GM18858 (cell line): ENCODE measurements around the gene UGT1A10.

Experiments used
- ATAC-seq: cut with Tn5 transposase; IDR thresholded peaks from one replicate; pipeline ENCODE4 v1.9.1; 2021; ENCODE audit not compliant: unreplicated experiment

UGT1A10 gene

DNA sequence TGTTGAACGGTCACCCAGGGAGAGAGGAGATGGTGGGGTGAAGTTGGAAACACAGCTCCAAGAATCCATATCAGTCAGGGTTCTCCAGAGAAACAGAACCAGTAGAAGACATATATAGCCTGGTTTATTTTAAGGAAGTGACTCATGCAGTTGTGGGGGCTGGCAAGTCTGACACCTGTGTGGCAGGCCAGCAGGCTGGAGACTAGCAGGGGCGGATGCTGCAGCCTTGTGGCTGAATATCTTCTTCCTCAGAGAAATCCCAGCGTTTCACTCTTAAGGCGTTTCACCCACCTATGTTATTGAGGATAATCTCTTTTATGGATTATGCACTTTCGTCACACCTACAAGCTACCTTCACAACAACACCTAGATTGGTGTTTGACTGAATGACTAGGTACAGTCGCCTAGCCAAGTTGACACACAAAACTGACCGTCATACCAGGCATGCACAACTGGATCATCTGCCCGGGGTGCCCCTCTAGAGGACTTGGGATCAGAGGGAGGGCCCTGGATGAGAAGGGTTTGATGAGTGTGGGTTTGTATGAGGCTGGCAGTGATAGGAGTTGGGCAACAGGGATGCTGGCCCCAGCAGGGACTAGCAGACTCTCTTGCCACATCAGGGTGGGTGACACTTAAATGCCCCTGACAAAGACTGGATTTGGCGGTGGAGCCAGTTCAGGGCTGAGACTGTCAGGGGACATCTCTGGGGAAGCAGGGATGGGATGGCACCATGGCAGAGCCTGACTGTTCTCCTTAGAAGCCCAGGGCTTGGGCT is 165.3 kb downstream of the UGT1A10 start:
- no peak for ATAC-seq

DNA sequence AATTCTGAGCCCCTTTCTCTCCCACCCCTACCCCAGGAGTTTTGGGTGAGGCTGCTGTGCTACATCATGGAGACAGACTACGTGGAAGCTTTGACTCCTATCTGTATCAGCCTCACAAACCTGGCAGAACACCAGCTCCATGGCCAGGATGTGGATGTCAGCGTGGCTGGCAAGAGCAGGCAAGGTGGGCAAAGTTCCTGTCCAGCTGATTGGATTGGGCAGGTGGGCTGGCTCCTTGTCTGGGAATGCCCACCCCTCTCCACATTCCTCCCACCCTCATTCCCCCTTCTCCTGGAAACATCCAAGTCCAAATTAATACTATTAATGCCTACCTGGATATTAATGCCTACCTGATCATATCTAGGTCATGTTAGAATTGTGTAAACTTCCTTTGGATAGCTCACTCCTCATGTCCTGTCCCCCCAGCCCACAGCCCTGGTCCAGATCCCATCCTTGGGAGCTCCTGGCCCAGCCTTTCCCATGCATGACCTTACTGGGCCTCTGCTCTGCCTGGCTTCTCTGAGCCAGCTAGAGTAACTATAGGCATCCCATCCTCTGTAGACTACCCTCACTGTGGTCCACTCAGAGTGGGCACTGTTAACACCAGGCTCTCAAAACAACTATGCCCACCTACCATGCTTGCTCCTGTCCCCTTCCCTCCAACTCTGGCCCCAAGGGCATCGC is 166.0 kb downstream of the UGT1A10 start:
- ATAC-seq = no peak

DNA sequence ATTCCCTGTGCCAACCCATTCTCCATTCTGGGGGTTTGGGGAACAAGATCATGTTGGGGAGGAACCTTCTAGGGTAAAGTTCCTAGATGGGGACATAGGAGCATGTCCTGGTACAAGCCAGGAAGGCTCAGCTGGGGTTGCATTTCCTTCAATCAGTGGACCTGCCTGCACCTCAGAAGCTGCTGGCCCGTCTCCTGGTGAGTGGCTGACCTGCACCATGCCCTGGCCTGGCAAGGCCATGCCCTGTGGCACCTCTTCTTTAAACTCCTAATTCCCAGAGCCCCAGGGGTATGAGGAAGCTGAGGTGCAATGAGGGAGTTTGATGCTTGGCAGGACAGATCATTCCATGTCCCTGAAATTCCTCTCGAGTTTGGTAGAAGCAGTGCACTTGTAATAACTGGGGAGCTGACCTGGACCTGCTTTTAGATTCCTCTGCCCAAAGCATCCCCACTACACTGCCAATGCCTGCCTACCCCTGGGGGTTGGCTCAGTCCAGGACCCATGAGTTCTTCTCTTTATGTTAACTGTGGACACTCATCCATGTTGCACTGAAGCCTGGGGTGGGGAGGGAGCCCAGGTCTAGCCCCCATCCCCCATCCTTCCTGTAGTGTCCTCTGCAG is 167.2 kb downstream of the UGT1A10 start:
- no peak for ATAC-seq

DNA sequence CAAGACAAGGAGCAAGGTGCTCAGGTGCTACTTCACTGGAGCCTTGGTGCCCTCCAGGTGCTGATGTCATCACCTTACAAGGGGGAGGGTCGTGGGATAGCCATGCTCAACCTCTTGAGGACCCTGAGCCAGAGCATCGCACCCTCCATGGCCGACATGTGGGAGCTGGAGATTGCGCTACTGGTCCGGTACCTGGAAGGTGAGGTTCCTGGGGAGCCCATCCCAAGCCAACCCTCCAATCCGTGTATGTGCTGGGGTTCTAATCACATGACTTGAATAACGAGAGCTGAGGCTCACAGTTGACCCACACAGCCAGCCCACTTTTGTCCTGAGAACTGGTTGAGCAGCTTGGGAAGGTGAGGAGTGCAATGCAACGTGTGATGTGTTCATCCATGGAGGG is 167.7 kb downstream of the UGT1A10 start:
- no peak for ATAC-seq

DNA sequence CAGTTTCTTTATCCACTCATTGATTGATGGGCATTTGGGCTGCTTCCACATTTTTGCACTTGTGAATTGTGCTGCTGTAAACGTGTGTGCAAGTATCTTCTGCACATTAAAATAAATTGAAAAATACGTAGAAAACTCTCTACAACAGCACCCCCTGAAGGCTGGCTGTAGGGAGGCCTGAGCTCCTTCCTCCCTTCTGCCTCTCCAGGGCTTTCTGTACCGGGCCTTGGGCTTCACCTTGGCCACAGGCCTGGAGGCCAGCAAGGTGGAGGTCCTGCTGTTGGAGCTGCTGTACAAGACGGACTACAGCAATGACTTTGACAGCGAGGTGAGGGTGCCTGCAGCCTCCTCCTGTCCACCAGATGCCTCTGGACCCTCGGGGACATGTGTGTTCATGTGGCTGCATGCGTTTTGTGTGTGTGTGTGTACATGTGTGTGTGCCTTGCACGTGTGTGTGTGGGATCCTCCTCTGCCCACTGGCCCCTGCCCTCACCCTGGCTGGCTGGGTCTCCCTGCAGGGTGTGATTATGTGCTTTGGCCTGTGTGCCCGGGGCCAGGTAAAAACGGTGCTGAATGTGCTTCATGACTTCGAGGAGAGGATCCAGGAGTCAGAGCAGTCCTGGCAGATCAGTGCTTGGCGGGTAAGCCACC is 171.1 kb downstream of the UGT1A10 start:
- no peak for ATAC-seq

DNA sequence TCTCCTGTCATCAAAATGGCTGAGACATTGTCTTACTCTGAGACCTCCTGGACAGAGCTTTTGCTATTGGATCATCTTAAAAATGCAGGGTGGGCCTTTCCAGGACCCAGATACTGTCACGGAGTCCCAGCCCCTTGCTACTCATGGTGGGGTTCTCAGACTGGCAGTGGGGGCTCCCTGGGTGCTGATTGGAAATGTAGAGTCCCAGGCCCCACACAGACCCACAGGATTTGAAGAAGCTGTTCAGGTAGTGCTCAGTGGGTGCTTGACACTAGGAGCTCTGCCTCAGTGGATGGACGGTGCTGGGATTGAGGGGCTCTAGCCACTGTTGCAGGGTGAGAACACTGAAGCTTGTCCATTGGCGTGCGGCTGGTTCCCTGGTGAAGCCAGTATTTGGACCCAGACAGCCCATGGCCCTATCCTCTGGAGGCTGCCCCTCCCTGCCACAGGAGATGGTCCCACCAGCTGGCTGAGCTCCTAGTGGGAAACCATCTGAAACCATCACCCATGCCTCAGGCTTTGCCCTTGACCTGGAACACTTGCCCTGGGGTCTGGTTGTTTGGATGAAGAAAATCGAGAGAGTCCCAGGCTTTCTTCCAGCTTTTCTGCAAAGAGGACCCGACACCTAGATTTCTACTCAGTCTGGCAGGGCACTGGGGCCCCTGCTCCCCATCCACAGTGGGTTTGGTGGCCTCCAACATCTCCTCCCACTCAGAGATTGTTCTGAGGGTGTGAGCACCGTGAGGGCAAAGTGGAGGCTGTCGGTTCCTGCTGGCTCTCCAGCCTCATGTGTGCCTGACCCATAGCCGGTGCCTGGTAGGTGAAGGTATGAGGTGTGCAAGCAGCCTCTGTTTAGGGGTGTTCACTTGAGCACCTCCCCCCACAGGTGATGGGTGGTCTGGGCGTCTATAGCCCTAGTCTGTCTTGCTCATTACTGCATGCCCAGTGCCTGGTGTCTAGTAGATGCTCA is 172.0 kb downstream of the UGT1A10 start:
- ATAC-seq = no peak

DNA sequence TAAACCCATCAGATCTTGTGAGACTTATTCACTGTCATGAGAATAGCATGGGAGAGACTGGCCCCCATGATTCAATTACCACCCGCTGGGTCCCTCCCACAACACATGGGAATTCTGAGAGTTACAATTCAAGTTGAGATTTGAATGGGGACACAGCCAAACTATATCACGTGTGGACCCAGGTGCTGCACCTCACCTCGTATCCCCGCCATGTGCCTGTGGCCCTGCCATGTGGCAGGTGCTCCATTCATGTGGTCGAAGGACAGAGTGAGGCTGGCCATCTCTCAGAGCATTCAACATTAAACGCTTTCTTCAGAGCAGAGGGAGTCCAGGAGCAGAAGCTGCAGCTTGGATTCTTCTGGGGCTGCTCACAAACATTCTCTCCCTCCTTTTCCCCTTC is 174.1 kb downstream of the UGT1A10 start:
- no peak for ATAC-seq

DNA sequence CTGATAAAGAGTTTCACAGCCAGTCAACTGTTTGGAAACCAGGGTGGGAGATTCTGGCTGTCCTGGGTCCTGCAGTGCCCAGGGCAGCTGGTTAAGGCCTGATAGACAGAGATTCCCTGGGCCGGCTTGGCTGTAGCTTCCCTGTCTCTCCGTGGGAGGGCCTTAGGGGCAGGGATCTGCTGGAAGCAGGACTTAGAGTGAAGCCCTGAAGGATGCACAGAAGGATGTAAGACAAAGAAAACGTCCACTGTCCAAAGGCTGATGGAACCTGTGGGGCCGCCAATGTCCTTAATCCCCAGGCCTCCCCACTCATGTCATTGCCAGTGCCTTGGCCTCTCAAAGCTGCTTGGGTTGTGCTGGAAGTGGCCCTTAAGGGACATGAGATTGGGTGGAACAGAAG is 174.8 kb downstream of the UGT1A10 start:
- ATAC-seq = no peak

DNA sequence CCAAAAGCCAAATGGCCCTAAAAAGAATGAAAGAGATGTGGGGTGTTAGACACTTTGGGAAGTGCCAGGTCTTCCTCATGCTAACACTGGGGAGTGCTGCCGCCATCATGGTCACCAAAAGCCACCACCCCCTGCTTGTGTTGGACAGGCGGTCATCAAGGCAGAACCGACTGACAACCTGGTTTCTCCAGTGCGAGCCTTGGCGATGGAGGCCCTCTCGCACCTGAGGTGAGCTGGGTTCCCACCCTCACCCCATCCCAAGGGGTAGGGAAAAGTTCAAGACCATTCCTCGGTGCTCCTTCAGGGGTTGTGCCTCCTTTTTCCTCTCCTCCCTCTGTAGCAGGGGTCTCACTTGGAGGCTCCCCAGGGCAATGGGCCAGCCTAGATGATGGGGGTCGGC is 175.5 kb downstream of the UGT1A10 start:
- no peak for ATAC-seq

DNA sequence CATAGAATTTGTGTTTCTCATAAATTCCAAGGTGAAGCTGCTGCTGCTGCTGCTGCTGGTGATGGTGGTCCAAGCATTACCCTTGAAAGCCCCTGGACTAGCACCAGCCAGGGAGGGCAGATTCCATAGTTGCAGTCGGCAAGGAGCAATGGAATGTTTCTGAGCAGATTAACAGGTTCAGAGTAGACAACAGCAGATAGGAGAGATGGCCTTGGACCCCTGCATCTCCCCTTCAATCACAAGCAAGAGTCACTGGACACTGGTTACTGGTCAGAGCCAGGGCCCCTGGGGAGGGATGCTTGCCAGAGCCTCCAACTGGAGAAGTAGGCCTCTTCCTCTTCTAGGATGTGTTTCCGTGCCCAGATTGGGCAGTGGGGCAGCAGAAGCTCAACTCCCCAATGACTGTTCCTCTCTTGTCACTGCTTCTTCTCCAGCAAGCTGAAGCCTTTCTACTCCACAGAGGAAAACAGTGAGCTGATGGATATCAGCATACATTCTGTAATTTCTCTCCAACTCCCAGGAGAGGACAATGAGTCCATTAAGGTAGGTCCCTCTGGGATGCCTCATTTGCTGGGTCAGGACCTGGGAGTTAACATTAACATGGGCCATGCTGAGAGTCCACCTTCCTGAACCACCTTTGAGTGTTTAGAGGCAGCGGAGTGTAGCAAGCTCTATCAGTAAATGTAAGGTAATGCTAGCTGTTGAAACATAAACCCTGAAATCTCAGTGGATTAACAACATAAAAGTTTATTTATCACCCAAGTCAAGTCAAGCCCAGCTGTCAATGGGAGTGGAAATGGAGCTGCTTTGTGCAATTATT is 177.2 kb downstream of the UGT1A10 start:
- no peak for ATAC-seq

DNA sequence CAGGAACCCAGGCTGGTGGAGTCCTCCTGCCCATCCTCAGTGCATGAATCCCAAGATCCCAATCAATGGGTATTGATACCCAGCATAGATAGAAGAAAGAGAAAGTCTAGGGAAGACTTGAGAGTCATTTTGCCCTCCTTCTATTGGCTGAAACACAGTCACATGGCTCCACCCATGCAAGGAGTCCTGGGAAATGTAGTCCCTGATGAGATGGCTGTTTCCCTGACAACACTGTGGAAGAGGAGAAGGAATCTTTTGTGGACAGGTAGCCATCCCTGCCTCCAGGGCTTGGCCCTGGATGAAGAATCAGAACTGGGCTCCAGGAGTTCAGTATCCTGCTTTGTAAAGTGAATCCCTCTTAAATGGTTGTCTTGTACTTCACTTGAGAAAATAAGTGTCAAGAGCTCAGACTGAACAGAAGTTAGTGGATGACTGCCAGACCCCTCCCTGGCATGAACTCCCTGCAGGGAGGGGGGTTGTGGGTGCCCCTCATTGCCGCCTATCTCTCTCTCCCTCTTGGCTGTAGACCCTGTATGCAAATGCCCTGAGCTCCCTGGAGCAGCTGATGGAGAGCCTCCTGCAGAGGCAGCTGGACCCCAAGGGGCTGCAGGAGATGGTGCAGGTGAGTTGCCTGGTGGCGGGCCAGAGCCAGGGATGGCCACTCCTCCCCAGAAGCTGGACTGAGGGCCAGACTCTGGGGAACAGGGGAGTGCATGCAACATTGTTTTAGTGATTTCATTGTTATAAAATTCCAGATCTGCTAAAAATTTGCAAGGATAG is 178.0 kb downstream of the UGT1A10 start:
- ATAC-seq = no peak

DNA sequence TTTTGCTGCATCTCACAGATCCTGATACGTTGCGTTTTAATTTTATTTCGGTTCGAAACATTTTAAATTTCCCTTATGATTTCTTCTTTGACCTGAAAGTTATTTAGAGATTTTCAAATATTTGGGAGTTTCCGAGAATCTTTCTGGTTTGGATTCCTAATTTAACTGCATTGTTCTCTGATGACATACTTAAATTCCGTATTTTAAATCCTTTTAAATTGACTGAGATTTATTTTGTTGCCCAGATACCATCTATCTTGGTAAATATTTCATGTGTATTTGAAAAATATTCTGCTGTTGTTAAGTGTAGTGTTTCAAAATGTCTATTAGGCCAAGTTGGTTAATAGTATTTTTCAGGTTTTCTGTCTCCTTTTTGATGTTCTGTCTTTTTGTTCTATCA is 179.6 kb downstream of the UGT1A10 start:
- no peak for ATAC-seq

DNA sequence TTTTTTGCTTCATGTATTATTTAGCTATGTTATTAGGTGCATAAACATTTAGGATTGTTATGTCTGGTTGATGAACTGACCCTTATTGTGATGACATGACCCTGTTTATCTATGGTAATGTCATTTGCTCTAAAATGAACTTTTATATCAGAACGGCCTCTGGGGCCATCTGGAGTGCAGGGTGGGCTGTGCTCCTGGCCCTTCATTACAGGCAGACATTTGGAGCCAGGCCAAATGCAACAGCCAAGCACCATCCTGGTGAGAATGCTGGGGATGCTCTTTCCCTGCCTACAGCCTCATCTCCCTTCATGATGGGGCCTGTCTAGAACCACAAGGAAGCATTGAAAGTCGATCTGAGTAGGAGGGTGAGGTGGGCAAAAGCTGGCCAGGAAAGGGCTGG is 180.1 kb downstream of the UGT1A10 start:
- no peak for ATAC-seq

DNA sequence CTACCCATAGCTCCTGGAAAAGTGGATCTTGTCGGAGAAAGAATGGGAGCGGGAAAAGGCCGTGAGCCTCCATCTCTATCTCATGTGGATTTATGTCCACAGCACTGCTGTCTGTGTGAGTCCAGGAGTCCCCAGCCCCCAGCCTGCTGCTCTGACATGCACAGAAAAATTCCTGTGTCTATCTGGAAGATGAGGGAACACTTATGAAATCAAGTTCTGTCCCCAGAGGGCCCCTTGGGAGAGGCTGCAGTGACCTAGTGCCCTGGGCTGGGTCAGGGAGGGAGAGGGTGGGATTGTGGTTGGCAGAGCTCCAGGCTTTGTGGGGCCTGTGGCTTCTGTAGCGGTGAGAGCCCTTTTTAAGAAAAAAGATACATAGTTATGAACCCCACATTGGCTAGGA is 180.5 kb downstream of the UGT1A10 start:
- ATAC-seq = no peak

DNA sequence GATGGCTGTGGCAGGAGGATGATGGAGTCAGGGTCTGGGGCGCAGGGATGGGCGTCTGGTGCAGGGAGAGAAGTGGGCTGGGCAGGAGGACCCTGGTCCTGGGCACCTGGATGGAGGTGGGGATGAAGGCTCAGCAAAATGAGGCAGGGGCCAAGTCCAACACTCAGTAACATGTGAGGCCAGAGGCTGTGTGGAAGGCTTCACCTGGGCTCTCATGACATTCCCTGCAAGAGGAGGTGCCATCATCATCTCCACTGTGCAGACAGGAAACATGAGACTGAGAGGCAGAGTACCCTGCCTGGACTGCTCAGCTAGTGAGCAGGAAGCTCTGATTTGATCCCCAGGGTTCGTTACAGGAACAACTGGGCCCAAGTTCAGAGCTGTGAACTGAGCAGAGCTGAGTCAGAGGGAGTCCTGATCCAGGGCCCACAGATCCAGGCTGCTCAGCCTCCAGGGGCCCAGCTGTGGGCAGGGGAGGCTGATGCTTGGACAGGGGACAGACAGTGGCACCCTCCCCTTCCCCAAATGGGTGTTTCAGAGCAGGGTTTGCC is 181.2 kb downstream of the UGT1A10 start:
- ATAC-seq = no peak

DNA sequence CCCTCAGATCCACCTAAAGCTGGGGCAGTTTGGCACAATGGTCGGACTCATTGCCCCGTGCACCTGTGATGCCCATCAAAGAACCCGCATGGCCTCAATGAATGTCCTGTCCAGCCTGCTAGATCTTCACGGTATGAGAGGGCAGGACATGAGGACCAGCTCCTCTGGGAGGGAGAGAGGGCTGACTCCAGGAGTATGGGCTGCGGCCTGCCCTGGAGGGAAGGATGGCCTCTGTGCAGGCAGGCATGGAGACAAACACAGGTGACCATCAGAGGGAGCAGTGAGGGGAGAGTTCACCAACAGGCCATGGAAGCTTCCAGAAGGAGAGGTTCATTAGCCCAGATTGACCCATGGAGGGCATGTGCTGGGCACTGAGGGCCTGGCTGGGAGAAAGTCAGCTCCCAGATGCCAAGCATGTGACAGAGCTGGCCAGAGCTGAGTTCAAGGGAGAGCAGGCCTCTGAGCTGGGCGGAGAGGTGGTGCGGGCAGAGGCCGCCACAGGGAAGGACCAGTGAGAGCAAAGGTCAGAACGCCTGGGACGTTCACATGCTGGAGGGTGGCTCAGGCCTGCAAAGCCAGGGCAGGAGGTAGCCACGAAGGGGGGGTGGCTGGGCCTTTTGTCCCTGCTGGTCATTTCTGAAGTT is 181.9 kb downstream of the UGT1A10 start:
- no peak for ATAC-seq

DNA sequence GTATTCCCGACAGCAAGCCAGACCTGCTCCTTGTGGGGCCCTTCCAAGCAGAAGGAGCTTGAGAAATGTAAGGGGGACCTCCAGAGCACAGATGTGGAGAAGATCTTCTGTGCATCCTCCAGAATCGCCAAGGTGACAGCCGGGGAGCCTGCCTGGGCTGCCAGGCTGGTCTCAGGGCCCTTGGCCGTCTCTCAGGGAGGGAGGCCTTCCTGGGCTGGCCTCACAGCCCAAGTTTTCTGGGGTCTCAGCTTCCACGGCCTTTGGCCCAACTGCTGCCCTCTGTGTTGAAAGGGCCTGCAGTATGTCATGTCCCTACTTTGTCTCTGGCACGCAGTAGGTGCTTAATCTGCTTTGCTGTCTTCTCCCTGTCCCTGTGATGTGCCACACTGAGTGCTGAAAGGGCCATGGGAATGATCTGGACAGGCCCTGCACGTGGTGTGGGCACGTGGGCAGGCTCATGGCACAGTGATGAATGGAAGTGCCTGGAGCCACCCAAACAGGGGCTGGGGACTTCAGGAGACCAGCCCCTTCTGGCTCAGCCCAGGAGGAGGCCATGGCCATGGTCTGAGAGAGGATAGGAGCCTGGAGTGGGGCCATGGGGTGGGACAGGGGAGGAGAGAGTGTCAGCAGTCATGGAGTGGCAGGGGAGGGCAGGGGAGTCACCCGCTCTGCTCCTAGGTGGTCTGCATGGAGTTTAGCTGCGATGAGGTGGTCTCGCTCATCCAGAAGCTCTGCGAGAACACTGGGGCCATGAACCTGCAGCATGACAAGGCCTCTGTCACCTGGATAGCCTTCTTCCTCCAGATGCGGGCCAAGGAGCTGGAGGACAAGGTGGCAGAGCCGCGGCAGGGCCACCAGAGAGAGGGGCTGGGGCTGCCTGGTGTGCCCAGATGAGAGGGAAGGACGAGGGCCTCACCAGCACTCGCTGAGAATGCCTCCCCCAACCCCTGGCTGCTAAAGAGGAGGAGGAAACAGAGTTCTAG is 182.7 kb downstream of the UGT1A10 start:
- ATAC-seq = no peak
